ENCODE data around the gene ZFAND2B.

ZFAND2B gene

GRCh38 chr2:219180961-219181360 lies 25.6 kb upstream of the ZFAND2B start:
- H3K4me3 ChIP-seq (ENCODE audit: severe bottlenecking), result no peak overlapping the region
- H3K9me3 ChIP-seq (ENCODE audit: severe bottlenecking), result no peaks in the 10 kb centered on the region
- H3K4me1 ChIP-seq (ENCODE audit: insufficient read depth, poor library complexity, severe bottlenecking), result no peaks in the 10 kb centered on the region
- DNase-seq (ENCODE audit: low spot score), result no peak
- no peaks in the 10 kb centered on the region for H3K27me3 ChIP-seq (ENCODE audit: insufficient read depth, poor library complexity, severe bottlenecking)
- TF ChIP-seq CTCF (IDR thresholded peaks at IDR 0.05; ENCODE audit: poor library complexity, severe bottlenecking), result no peak
- no peak for ATAC-seq (ENCODE audit: low read depth)
- no peak overlapping the region for H3K27ac ChIP-seq (ENCODE audit: poor library complexity, severe bottlenecking)
- peaks cover 28% of the 10 kb centered on the region for H3K36me3 ChIP-seq (ENCODE audit: low read depth)

GRCh38 chr2:219181531-219181930 lies 25.1 kb upstream of the ZFAND2B start:
- H3K9me3 ChIP-seq (ENCODE audit: severe bottlenecking), result no peaks in the 10 kb centered on the region
- H3K27me3 ChIP-seq (ENCODE audit: insufficient read depth, poor library complexity, severe bottlenecking), result no peaks in the 10 kb centered on the region
- H3K4me3 ChIP-seq (ENCODE audit: severe bottlenecking), result no peak overlapping the region
- no peak overlapping the region for H3K27ac ChIP-seq (ENCODE audit: poor library complexity, severe bottlenecking)
- H3K4me1 ChIP-seq (ENCODE audit: insufficient read depth, poor library complexity, severe bottlenecking), result no peaks in the 10 kb centered on the region
- DNase-seq (ENCODE audit: low spot score) (no peak), ATAC-seq (ENCODE audit: low read depth) (no peak)
- TF ChIP-seq CTCF (IDR thresholded peaks at IDR 0.05; ENCODE audit: poor library complexity, severe bottlenecking), result no peak
- peaks cover 28% of the 10 kb centered on the region for H3K36me3 ChIP-seq (ENCODE audit: low read depth)

- no peak for ATAC-seq (ENCODE audit: low read depth)
- Histone ChIP-seq H3K27me3 (ENCODE audit: insufficient read depth, poor library complexity, severe bottlenecking) (no peaks in the 10 kb centered on the region), H3K27ac (ENCODE audit: poor library complexity, severe bottlenecking) (no peak overlapping the region), H3K4me1 (ENCODE audit: insufficient read depth, poor library complexity, severe bottlenecking) (no peaks in the 10 kb centered on the region), H3K9me3 (ENCODE audit: severe bottlenecking) (no peaks in the 10 kb centered on the region), H3K4me3 (ENCODE audit: severe bottlenecking) (no peak overlapping the region), H3K36me3 (ENCODE audit: low read depth) (peaks cover 28% of the 10 kb centered on the region)
- no peak for DNase-seq (ENCODE audit: low spot score)
- no peak for TF ChIP-seq CTCF (IDR thresholded peaks at IDR 0.05; ENCODE audit: poor library complexity, severe bottlenecking)
Observed at GRCh38 chr2:219182331-219183150, 24.0 kb upstream of the ZFAND2B start.

- ATAC-seq (ENCODE audit: low read depth) (no peak), DNase-seq (ENCODE audit: low spot score) (no peak)
- H3K27ac ChIP-seq (ENCODE audit: poor library complexity, severe bottlenecking), result no peak overlapping the region
- no peak overlapping the region for H3K4me3 ChIP-seq (ENCODE audit: severe bottlenecking)
- H3K27me3 ChIP-seq (ENCODE audit: insufficient read depth, poor library complexity, severe bottlenecking), result no peaks in the 10 kb centered on the region
- no peaks in the 10 kb centered on the region for H3K9me3 ChIP-seq (ENCODE audit: severe bottlenecking)
- peaks cover 28% of the 10 kb centered on the region for H3K36me3 ChIP-seq (ENCODE audit: low read depth)
- TF ChIP-seq CTCF (IDR thresholded peaks at IDR 0.05; ENCODE audit: poor library complexity, severe bottlenecking), result no peak
- no peaks in the 10 kb centered on the region for H3K4me1 ChIP-seq (ENCODE audit: insufficient read depth, poor library complexity, severe bottlenecking)
Observed at GRCh38 chr2:219183151-219183772, 23.3 kb upstream of the ZFAND2B start.

- no peak for ATAC-seq (ENCODE audit: low read depth)
- no peak for DNase-seq (ENCODE audit: low spot score)
Observed at GRCh38 chr2:219184121-219184520, 22.5 kb upstream of the ZFAND2B start.

More at GRCh38 chr2:219184121-219184520, 22.5 kb upstream of the ZFAND2B start:
- Histone ChIP-seq H3K9me3 (ENCODE audit: severe bottlenecking) (no peaks in the 10 kb centered on the region), H3K36me3 (ENCODE audit: low read depth) (peaks cover 27% of the 10 kb centered on the region), H3K27ac (ENCODE audit: poor library complexity, severe bottlenecking) (no peak overlapping the region), H3K4me3 (ENCODE audit: severe bottlenecking) (no peak overlapping the region), H3K27me3 (ENCODE audit: insufficient read depth, poor library complexity, severe bottlenecking) (no peaks in the 10 kb centered on the region), H3K4me1 (ENCODE audit: insufficient read depth, poor library complexity, severe bottlenecking) (no peaks in the 10 kb centered on the region)
- TF ChIP-seq CTCF (IDR thresholded peaks at IDR 0.05; ENCODE audit: poor library complexity, severe bottlenecking), result no peak

Data from RWPE2 (cell line).